Fibroblast of skin of abdomen (primary cell): ENCODE measurements around the gene PKD1.

ENCODE experiments used
- DNase-seq: peaks from one replicate; pipeline ENCODE4 v3.0.0-alpha.2; 2013

PKD1 gene

GRCh38 chr16:2045965-2046892 is 89.5 kb downstream of the PKD1 start:
- no peak for DNase-seq

- DNase-seq, result no peak
These were observed 91.2 kb downstream of the PKD1 start for GRCh38 chr16:2044541-2044940.

- DNase-seq, result no peak
These were observed 91.8 kb downstream of the PKD1 start for GRCh38 chr16:2043667-2044451.

- DNase-seq, result no peak
These were observed 92.6 kb downstream of the PKD1 start for GRCh38 chr16:2042986-2043666.

- no peak for DNase-seq
These were observed 93.3 kb downstream of the PKD1 start for GRCh38 chr16:2042171-2042985.

- DNase-seq, result no peak
These were observed 94.7 kb downstream of the PKD1 start for GRCh38 chr16:2040787-2041522.

GRCh38 chr16:2040041-2040786 is 95.5 kb downstream of the PKD1 start:
- DNase-seq, result no peak

GRCh38 chr16:2039274-2040031 is 96.2 kb downstream of the PKD1 start:
- peak; percentile 88 for DNase-seq
